Measurements from ENCODE around the gene EPHA1.

EPHA1 gene

GRCh38 chr7:143387156-143387975 is 21.3 kb downstream of the EPHA1 start:
- DNase-seq = peak; percentile 73

- DNase-seq = peak; percentile 43
Measured at GRCh38 chr7:143385891-143386781, 22.5 kb downstream of the EPHA1 start.

GRCh38 chr7:143384661-143385631 is 23.7 kb downstream of the EPHA1 start:
- peak; percentile 43 for DNase-seq

- peak; percentile 53 for DNase-seq
Measured at GRCh38 chr7:143384148-143384547, 24.5 kb downstream of the EPHA1 start.

GRCh38 chr7:143383642-143383957 is 25.1 kb downstream of the EPHA1 start:
- DNase-seq = peak; percentile 48

GRCh38 chr7:143382791-143383641 is 25.6 kb downstream of the EPHA1 start:
- peak; percentile 50 for DNase-seq

- peak; percentile 35 for DNase-seq
Measured at GRCh38 chr7:143382126-143382790, 26.4 kb downstream of the EPHA1 start.

- peak; percentile 46 for DNase-seq
Measured at GRCh38 chr7:143381427-143382125, 27.1 kb downstream of the EPHA1 start.

GRCh38 chr7:143380646-143381426 is 27.8 kb downstream of the EPHA1 start, which contains the start of gene ZYX:
TSS of gene ZYX (plus strand) at chr7:143381345. CDS start at chr7:143381572, 227 bp downstream.
- peak; percentile 99 for DNase-seq

- peak; percentile 94 for DNase-seq
Measured at GRCh38 chr7:143380260-143380645, 28.4 kb downstream of the EPHA1 start.

- no peak for DNase-seq
Measured at GRCh38 chr7:143379611-143380259, 28.9 kb downstream of the EPHA1 start.

- no peak for DNase-seq
Measured at GRCh38 chr7:143376396-143376795, 32.3 kb downstream of the EPHA1 start.

- no peak for DNase-seq
Measured at GRCh38 chr7:143375298-143376034, 33.2 kb downstream of the EPHA1 start.

- DNase-seq = no peak
Measured at GRCh38 chr7:143374561-143374960, 34.1 kb downstream of the EPHA1 start.

GRCh38 chr7:143373255-143373794 is 35.3 kb downstream of the EPHA1 start:
- DNase-seq = no peak

- no peak for DNase-seq
Measured at GRCh38 chr7:143372070-143372469, 36.6 kb downstream of the EPHA1 start.

- peak; percentile 72 for DNase-seq
Measured at GRCh38 chr7:143369678-143370651, 38.7 kb downstream of the EPHA1 start.

Data from islet precursor cell (in vitro differentiated cells).